ENCODE data around the gene COL16A1.

COL16A1 gene

GRCh38 chr1:31703431-31704270, at the start of gene COL16A1:
COL16A1 (minus strand) TSS chr1:31704017; CDS start chr1:31702193, 1,824 bp downstream.
- no peak for DNase-seq (ENCODE audit: extremely low spot score)
- ChIA-PET POLR2A (interaction anchor here (1.9 kb wide), 1 partner anchor 11 kb away, joined by 20 read pairs; no protein-coding TSS in a partner anchor), CTCF (interaction anchor here (2.2 to 3.1 kb wide), 3 partner anchors 10 to 38 kb away, joined by 9 to 14 read pairs (median 11); no protein-coding TSS in a partner anchor)
- TF ChIP-seq HDGF (IDR thresholded peaks at IDR 0.05; ENCODE audit: borderline replicate concordance): no peak
- no peak for TF ChIP-seq SUZ12 (IDR thresholded peaks at IDR 0.05)
- no peak for TF ChIP-seq ARNT (IDR thresholded peaks at IDR 0.05)
- no peak for TF ChIP-seq SP1 (IDR thresholded peaks at IDR 0.05)

- ChIA-PET CTCF (no interaction called here), POLR2A (interaction anchor here (1.6 kb wide), 1 partner anchor 108 kb away, joined by 3 read pairs; the partner anchor contains the start of gene PEF1)
- no peak for DNase-seq (ENCODE audit: extremely low spot score)
- TF ChIP-seq L3MBTL2 (conservative IDR thresholded peaks at IDR 0.05) (no peak), BHLHE40 (IDR thresholded peaks at IDR 0.05; ENCODE audit: borderline replicate concordance) (no peak), FOXK2 (IDR thresholded peaks at IDR 0.05) (no peak), FOXA1 (IDR thresholded peaks at IDR 0.05) (no peak), ELF4 (IDR thresholded peaks at IDR 0.05) (no peak), NFRKB (IDR thresholded peaks at IDR 0.05) (no peak)
These were observed 49.2 kb upstream of the COL16A1 start for GRCh38 chr1:31752952-31753475.

- TF ChIP-seq NFRKB (IDR thresholded peaks at IDR 0.05) (no peak), ARNT (IDR thresholded peaks at IDR 0.05) (no peak), CTBP1 (IDR thresholded peaks at IDR 0.05; ENCODE audit: borderline replicate concordance) (no peak), L3MBTL2 (conservative IDR thresholded peaks at IDR 0.05) (no peak), SUZ12 (IDR thresholded peaks at IDR 0.05) (no peak), FOXM1 (IDR thresholded peaks at IDR 0.05; ENCODE audit: borderline replicate concordance) (no peak), BHLHE40 (IDR thresholded peaks at IDR 0.05; ENCODE audit: borderline replicate concordance) (no peak), HDGF (IDR thresholded peaks at IDR 0.05; ENCODE audit: borderline replicate concordance) (no peak), SP1 (IDR thresholded peaks at IDR 0.05) (no peak), LEF1 (IDR thresholded peaks at IDR 0.05; ENCODE audit: borderline replicate concordance) (no peak), ELF4 (IDR thresholded peaks at IDR 0.05) (no peak), FOXK2 (IDR thresholded peaks at IDR 0.05) (no peak), FOXA1 (IDR thresholded peaks at IDR 0.05) (no peak), ZNF384 (IDR thresholded peaks at IDR 0.05) (no peak), TARDBP (IDR thresholded peaks at IDR 0.05) (no peak)
- TF ChIP-seq, protein P1, sequence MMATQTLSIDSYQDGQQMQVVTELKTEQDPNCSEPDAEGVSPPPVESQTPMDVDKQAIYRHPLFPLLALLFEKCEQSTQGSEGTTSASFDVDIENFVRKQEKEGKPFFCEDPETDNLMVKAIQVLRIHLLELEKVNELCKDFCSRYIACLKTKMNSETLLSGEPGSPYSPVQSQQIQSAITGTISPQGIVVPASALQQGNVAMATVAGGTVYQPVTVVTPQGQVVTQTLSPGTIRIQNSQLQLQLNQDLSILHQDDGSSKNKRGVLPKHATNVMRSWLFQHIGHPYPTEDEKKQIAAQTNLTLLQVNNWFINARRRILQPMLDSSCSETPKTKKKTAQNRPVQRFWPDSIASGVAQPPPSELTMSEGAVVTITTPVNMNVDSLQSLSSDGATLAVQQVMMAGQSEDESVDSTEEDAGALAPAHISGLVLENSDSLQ (IDR thresholded peaks at IDR 0.05): no peak
- ChIA-PET POLR2A (no interaction called here), CTCF (no interaction called here)
- DNase-seq (ENCODE audit: extremely low spot score): no peak
These were observed 48.4 kb upstream of the COL16A1 start for GRCh38 chr1:31752258-31752657.

DNA sequence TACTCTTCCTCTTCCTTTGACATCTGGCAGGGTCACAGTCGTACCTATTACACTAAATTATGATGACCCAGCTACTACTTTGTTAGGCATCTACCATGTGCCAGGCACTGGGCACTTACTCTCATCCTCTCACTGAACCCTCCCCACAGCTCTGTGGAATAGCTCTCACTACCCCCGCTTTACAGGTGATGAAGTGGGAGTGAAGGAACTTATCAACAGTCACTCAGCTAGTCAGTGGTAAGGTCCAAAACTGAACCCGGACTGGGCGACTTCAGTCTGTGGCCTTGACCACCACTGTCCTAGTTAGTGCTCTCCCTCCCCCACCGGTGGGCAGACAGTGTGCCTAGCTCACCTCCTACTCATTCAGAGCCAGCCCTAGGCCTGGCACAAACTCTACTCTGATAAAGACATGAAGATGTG, 48.0 kb upstream of the COL16A1 start:
- DNase-seq (ENCODE audit: extremely low spot score): no peak
- no peak for TF ChIP-seq ZNF384 (IDR thresholded peaks at IDR 0.05)
- TF ChIP-seq CTBP1 (IDR thresholded peaks at IDR 0.05; ENCODE audit: borderline replicate concordance): no peak
- no peak for TF ChIP-seq HDGF (IDR thresholded peaks at IDR 0.05; ENCODE audit: borderline replicate concordance)
- no peak for TF ChIP-seq FOXM1 (IDR thresholded peaks at IDR 0.05; ENCODE audit: borderline replicate concordance)
- TF ChIP-seq FOXK2 (IDR thresholded peaks at IDR 0.05): no peak
- no peak for TF ChIP-seq SUZ12 (IDR thresholded peaks at IDR 0.05)
- TF ChIP-seq ELF4 (IDR thresholded peaks at IDR 0.05): no peak
- TF ChIP-seq TARDBP (IDR thresholded peaks at IDR 0.05): no peak
- CTCF ChIA-PET: no interaction called here
- POLR2A ChIA-PET: interaction anchor here (1.6 kb wide), 1 partner anchor 262 kb away, joined by 3 read pairs; the partner anchor contains the start of gene KHDRBS1

GRCh38 chr1:31750858-31751510, 47.2 kb upstream of the COL16A1 start:
- ChIA-PET CTCF (no interaction called here), POLR2A (interaction anchor here (1.0 to 1.6 kb wide), 2 partner anchors 14 to 263 kb away, joined by 3 read pairs; partner anchors contain the start of gene KHDRBS1)
- TF ChIP-seq, protein P1 (IDR thresholded peaks at IDR 0.05): peak; percentile 27; the same call in 1 of the 2 replicates
- no peak for TF ChIP-seq TARDBP (IDR thresholded peaks at IDR 0.05)
- DNase-seq (ENCODE audit: extremely low spot score): no peak

- TF ChIP-seq BHLHE40 (IDR thresholded peaks at IDR 0.05; ENCODE audit: borderline replicate concordance) (no peak), FOXK2 (IDR thresholded peaks at IDR 0.05) (no peak), L3MBTL2 (conservative IDR thresholded peaks at IDR 0.05) (no peak), HDGF (IDR thresholded peaks at IDR 0.05; ENCODE audit: borderline replicate concordance) (no peak), ZNF384 (IDR thresholded peaks at IDR 0.05) (no peak), ELF4 (IDR thresholded peaks at IDR 0.05) (no peak), CTBP1 (IDR thresholded peaks at IDR 0.05; ENCODE audit: borderline replicate concordance) (no peak)
- no peak for DNase-seq (ENCODE audit: extremely low spot score)
- CTCF ChIA-PET: interaction anchor here (1.1 to 1.7 kb wide), 2 partner anchors 13 to 39 kb away, joined by 4 to 6 read pairs; no protein-coding TSS in a partner anchor
- POLR2A ChIA-PET: interaction anchor here (1.0 to 1.6 kb wide), 2 partner anchors 13 to 264 kb away, joined by 3 read pairs; partner anchors contain the start of gene KHDRBS1
These were observed 46.2 kb upstream of the COL16A1 start for GRCh38 chr1:31749785-31750735.

Data from HEK293T (cell line).